Embryonic facial prominence (tissue), 1 donor: ENCODE measurements around the gene ZC3H12C.

ENCODE experiments used
- DNase-seq: peaks from one replicate; pipeline ENCODE4 v3.0.0-alpha.2; 2016; ENCODE audit errors: extremely low spot score

ZC3H12C gene

DNA sequence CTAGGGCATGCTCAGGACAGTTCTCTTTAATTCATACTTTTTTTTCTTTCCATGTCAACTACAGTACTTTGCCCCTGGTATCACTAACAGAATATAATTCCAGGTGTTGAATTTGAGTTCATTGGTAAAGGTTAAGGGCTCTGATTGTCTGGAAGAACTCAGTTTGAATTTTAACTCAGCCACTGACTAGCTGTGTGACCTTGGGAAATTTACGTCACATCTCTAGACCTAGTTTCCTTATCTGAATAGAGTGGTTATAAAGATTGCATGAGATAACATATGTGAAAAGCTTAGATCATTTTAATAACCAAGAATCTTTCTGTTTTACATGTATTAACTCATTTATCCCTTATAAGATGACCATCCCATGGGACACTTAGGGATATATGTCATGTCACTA is 15.8 kb upstream of the ZC3H12C start:
- no peak for DNase-seq

DNA sequence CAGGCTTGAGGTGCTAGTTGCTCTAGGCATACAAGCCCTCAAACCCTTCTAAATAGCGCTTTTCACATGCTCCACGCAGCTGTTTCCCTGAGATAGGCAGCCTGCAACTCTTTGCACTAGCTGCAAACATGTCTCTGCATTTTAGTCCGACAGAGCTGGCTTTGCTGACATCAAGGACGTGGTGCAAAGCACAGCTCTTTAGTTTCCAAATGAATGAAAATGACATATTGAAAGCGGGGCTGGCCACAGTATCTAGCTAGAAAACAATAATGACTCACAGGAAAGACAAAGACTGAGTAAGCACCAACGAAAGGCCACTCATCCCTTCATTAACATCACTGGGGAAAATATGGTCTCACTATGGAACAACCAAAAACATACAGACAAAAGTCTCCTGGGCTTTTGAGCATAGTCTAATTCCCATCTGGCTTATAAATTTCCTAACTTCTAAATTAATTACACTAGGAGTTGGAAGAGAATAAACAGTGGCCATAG is 15.3 kb upstream of the ZC3H12C start:
- DNase-seq, result no peak

DNA sequence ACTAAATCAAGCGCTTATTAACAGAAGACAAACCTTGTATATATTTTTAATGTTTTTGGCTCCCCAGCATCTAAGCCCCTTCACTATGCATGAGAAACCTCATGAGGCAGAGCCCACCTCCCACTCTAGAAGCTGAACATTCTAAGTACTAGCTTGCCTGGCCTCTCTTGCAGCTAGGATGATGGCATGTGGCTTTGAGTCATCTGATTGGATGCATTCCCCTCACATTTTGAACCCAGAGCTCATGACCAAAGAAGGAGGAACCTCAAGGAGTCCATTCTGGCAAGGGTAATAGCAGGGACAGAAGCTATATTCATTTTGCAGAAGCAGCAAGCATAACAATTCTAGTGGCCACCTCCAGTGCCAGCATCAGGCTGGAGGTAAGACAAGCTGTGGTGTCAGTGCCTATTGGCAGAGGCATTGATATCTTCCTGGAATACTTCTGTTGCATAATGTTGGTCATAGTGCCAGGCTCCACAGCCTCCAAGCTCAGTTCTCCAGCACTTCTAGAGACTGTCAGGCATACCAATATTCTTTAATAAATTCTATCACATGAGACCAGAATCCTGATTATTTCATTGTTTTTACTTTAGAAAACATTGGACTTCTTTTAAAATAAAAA is 14.2 kb upstream of the ZC3H12C start:
- DNase-seq, result no peak

DNA sequence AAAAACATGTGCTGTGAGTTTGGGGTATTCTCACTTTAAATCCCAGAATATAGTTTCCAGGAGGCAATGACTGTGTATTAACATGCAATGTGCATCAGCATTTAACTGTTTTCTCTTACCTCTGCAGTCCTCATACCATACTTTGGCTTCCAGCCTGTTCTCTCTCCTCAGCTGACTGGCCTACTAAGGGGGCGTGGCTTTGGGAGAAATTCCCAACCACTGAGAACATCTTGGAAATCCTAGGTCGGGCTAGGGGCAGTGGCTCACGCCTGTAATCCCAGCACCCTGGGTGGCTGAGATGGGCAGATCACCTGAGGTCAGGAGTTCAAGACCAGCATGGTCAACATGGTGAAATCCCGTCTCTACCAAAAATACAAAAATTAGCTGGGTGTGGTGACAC is 13.5 kb upstream of the ZC3H12C start:
- no peak for DNase-seq

DNA sequence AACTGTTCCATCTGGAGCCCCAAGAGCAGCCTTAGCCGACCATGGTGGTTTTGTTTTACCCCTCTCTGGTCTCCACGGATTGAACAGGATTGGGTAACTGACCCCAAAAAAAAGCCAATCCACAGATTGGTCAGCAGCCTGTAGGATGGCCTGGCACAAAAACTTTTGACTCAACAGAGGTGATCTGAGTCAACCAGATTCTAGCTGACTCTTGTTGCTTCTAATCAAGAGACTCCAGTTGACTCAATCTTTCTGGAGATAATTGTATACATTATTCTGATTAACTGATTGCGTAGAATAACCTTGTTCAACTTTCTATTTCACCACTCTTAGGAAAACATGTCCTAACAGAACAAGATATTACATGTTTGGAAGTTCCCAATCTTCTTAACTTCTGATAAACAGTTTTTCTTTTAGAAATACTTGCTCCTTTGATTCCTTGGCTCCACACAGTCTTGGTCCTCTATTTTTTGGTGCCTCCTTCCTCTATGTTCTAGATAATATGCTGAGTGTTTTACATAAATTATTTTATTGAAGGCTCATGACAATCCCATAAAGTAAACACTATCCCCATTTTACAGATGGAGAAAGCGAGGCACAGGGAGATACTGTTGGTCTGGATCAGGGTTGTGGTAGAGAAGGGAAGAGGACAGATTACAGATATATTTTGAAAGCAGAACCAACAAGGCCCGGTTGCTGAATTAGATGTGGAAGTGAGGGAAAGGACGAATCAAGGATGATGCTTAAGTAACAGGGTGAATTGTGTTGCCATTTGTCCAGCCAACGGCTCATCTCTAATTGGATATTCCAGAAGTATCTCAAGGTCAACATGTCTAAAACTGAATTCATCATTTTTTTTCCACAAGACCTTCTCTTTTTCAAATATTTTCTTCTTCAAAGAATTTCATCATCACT is 11.5 kb upstream of the ZC3H12C start:
- DNase-seq, result no peak

DNA sequence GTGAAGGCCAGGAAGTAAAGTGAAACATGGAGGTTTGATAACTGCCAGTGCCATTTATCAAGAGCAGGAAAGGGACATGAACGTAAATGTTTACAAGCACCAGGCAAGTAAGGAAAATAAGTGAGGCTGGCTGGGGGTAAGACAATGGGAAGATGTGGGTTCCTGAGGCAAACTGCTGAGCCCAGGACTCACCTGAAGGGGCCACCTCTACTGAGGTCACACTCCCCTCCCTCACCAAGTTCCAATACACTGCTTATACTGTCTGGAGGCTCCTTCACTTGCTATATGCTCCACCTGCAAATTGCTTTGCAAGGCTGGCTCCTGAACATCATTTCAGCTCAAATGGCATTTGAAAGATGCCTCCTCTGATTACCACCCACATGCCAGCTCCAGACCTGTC is 10.3 kb upstream of the ZC3H12C start:
- DNase-seq, result no peak

DNA sequence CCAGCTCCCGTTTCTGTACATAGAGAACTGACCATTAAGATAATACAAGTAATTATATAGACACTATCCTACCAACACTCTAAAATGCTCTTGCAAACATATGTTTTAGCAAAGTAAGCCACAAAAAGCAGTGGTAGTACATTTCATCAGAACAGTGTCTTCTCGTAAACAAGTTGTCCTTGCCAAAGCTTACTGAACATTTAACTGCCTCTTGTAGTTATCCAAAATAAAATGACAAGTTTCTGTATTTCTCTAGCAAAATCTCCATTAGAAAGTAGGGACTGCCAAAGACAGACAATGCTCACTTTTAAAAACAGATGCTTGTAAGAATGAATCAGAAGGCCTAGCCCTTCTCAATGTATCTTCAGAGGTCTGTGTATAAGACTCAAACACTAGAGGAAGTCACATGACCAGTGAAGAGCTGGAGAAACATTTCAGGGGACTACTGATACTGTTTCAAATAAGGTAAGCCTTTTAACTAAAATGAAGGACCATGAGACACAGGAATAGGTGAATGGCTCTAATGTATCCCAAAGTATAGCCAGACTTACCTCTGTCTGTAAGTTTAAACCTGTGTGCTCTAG is 7.8 kb upstream of the ZC3H12C start:
- no peak for DNase-seq

DNA sequence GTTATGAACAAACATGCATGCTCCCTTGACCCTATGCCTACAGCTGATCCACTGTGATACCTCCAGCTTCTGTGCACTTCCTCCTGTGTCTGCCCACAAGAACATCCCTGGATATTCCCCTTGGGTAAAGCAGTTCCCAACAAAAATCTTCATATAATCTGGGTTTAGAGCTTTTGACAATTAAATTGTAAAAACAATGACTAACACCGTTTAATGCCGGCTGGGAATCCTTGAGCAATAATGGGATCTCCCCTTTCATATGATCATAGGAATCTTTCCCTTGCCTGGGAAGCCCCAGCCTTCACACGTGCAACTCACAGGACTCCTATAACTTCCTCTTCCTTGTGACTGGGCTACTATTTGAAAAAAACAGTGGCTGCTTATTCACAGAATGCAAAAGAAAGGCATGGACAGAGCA is 6.3 kb upstream of the ZC3H12C start:
- DNase-seq, result no peak

DNA sequence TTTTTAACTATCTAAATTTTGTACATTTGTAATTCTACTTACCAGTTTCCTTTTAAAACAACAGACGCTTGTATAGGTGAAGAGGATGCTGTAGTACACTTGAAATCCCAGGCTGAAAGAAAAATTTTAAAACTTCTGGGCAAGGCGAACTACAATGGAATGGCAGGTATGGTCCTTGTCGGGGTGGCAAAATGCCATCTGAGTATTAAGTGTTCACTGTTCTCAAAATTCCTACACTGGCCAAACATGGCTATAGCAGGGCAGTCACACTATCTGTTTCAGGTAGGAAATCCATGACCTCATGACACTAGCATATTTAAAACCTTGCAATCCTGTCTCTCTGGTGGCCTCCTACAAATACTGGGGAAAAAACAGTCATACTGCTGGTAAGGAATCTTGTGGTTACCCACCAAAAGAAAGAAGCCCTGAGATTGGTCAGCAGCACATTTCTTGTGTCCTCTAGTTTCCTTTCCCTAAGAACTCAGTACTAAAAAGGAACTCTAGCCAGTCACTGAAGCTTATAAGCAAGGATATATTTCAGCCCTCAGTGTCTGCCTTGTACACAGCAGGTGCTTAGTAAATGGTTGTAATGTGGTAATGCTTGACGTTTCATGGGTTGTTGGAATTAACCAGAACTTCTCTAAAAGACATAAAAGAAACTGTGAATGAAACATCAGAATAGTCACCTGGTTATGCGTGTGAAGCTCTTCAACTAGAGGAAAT is 5.2 kb upstream of the ZC3H12C start:
- DNase-seq, result no peak

DNA sequence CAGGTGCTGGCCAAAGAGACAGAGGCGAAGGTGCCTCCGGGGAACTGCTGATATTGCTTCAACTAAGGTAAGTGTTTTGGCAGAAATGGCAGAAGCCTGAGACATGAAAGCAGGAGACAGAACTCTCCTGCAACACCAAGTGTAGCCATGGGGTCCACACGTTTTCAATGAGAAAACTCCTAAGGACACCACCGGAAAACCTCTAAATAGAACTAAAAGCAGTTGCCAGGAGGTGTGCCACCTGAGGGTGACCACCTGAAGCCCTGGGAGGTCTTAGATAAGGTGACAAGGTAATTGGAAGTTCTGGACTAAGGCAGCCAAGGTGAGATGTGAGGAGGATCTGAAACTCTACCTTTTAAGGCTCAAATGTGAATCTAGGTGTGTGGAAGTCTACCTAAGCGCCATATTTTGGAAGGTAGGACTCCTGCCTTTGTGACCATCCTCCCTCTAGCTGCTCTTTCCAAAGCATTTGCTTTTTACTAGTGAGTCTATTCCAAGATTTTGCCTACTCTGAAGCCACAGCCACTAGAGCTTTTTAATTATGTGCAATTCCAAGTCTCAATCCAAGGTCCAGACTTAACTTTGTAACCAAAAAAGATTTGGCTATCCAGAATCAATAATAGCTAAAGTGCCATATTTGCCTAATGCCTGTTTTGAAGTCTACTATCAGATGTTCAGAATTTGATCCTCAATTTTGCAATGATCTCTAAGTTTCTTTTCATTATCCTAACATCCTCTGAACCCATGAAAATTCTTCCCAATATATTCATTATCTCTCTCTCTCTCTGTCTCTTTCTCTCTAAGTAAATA is 4.5 kb upstream of the ZC3H12C start:
- no peak for DNase-seq

DNA sequence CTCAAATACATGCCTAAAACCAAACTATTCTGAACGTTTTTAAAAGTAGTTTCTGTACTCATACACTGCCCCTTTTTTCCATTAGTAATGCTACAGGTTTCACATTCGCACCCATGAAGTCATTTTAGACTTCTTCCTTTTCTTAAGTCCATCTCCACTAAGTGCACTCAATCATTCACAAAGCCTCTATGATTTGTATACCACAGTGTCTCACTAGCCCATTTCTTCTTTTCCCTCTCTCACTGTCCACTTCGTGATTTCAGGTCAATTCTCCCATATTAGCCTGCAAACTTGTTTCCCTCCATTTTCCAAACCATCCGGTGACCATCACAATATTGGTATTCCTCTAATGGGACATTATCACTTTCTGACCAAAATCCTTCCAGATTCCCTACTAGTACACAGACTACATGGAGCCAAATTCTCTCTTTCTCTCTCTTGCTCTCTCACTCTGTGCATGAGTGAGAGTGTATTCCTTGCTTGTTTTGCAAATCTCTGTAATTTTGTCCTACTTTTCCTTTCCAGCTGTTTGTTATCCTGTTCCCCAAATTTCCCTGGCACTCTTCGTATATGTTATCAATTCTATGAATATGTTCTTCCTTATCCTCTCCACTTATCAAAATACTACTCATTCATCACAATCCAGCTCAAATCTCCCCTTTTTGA is 3.4 kb upstream of the ZC3H12C start:
- DNase-seq, result no peak

DNA sequence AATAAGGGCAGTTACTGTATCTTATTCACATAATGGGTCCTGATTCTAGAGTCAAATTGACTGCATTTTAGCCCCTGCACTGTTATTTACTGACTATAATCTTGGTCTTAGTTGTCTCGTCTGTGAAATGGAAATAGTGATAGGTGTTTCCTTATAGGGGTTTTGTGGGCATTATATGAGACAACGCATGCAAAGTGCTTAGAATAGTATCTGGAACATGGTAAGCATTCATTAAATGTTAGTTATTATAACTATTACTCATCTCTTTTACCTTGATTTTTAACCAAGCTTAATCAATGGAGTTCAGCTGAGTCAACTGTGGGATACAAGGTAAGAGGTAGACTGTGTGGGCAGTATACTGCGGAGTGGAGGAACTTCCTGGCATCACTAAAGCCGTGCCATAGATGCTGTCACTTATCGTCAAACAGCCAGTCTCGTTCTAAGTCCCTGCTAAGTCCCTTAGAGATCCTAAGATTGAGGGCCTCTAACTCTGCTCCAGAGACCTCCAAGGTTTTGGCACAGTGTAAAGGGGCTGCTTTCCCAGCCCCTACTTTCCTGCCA is 2.6 kb upstream of the ZC3H12C start:
- DNase-seq, result no peak

DNA sequence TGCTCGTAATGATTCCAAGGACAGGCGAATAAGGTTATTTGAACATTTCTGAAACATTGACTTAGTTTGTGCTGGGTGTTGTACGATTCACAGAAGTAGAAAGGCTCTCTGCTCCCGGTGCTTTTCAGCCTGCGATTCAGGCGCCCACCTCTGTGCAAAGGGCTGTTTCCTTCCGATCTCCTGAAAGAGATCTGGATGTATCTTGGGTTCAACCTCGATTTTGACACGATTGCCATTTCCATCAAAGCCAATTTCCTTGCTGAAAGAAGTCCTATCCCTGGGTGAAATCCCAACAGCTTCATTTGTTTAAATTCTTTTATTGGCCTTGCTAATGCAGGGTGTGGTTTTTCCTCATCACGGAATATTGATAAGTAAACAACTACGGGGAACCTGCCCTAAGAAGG is 1.1 kb upstream of the ZC3H12C start:
- no peak for DNase-seq

DNA sequence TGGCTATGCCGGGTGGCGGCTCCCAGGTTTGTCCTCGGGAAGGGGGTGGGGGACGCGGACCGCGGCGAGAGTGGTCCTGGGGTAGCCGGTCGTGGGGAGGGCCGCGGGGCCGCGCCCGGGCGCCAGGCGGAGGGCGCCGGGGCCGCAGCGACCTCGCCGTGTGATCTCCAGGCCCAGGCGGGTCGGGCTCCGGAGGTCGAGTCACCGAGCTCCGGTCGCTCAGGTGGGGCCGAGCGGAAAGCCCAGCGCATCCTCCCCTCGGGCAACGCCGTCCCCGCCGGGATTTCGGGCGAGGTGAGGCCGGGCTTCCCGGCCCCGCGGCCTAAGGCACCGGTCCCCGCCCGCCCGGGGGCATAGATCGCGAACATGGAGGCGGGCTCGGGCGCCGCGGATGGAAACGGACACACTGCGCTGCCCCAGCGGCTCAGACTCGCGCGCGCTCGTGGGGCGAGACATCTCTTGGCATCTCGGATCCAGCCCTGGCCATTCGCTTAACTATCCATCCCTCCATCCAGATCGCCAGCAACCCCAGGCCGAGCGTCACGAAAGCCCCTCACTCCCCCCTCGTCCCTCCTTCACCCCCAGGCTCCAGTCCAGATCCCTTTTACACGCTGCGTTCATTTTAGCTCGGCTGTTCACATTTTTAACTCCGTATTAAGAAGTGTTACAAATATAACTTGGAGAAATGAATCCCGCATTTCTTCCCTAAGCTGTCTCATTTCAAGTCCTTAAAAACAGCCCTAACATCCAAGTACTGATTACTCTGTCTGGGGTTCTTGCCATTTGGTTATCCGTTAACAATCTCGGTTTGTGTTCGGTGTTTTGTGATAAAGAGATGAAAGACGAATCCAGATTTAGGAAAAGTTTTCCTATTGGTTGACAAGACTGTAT is 460 bp downstream of the ZC3H12C start:
- peak; percentile 57 for DNase-seq

DNA sequence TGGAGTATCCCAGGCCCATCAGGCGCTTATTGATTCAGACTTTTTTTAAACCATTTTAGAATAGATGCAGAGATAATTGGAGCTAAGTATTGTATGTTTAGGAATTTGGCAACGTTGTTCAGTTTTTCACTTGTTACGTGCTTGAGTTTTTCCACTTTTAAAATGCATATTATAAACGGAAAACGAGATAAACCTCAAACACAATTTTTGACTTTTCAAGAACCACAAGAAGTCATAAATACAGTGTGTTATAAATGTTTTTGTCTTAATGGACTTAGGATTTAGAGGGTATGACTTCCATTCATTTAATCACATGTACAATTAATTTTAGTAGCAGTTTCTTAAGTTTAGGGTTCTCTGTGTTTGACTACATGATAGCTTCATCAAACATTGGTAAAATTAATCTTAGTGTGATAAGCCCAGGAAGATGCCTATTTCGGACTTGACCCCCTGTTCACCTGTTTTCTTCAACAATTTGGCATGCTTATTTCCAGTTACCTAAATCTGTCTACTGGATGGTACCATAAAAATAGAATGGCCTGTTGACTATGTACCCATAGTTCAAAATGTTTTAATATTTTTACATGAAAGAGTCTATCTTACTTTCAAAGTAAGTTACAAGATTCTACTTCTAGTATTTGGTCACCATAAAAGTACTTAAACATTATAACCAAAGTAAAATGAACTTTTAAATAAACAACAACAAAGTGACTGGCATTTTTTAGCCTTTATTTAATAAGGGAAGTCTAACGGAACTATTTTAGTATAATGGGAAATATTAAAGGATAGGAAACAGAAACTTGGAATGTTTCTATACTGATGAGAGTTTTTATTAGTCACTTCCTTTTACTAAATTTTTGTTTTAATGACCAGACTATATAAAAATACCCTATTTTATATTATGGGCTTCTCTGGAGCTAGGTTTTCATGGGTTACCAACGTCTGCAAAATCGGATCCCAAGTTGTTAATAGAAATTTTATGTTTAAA is 1.4 kb downstream of the ZC3H12C start:
- DNase-seq, result no peak

DNA sequence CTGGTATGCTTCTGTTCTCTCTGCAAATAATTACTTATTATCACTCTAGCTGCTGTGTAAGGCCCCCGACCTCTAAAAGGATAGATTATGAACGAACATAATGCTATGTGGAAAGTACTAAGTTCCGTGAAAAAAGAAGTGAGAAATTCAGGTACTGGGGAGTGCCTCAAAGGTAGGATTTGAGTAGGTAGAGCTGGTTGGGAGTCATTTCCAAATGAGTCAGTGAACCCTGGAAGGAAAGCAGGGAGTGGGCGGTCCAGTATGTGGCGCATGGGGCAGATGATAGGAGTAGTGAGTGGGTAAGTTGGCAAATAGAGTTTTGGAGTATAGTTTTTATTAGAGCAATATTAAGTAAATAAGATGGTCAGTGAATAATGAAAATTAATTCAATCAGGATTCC is 2.4 kb downstream of the ZC3H12C start:
- DNase-seq, result no peak

DNA sequence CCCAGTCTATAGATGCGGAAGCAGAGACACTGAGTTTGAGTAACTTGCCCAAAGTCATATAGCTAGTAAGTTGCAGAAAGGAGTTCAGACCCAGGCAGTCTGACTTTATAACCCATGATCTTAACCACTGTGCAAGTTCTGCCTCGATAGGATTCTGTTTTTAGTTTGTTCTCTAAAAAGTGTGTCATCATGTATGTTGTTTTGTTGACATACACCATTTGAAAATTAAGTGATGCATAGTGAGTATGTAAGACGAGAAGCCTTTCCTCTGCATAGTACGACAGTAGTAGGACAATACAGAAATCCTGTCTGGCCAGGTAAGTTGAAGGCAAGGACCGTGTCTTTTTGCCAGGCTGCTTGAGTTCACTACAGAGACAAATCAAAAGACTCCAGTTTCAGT is 3.3 kb downstream of the ZC3H12C start:
- no peak for DNase-seq

DNA sequence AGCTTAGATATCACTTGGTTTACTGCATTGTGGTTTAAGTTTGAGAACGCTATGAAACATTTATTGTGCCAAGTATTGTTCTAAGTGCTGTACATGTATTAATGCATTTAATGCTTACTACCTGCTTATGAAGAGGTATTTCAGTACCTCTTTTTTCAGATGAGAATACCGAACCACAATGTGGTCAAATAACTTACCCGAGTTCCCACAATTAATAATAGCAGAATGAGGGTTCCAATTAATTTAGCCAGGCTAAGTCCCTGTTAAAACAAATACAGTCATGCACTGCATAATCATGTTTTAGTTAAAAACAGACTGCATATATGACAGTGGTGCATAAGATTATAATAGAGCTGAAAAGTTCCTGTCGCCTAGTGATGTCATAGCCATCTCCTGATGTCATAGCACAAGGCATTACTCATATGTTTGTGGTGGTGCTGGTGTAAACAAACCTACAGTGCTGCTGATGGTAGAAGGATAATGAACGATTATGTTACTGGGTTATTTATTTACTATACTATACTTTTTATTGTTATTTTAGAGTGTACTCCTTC is 4.3 kb downstream of the ZC3H12C start:
- no peak for DNase-seq
